K562 (cell line): Measurements from ENCODE around the gene DNAH17. TPM values are rescaled to one million over a fixed set of nuclear protein-coding genes. Genes with fewer than 3 reads are reported as not detected.
A peak's percentile ranks its signal among the peaks of the same experiment; 100 is the strongest.

Experiments
- ARID2 ChIP-seq: fragments of 450-650 bp; IDR thresholded peaks from 2 replicates; pipeline ENCODE4 v1.6.1; 2017; ENCODE audit warnings: antibody characterized with exemption, mild to moderate bottlenecking
- FIP1L1 ChIP-seq: fragments of 200-400 bp; formaldehyde crosslinking; IDR thresholded peaks from 2 replicates; pipeline ENCODE4 v1.6.1; 2018; ENCODE audit warnings: mild to moderate bottlenecking, low read depth, low read length; ENCODE audit not compliant: poor library complexity, severe bottlenecking
- KLF10 ChIP-seq: fragments of 250-450 bp; sonication (Bioruptor Pico); IDR thresholded peaks from 2 replicates; pipeline ENCODE4 v1.6.1; 2021; ENCODE audit warnings: matching md5 sums
- SIN3B ChIP-seq: fragments of 450-650 bp; IDR thresholded peaks from 2 replicates; pipeline ENCODE4 v1.6.1; 2017; ENCODE audit warnings: low read depth, mild to moderate bottlenecking, moderate library complexity
- ZKSCAN1 ChIP-seq: fragments of 150-350 bp; IDR thresholded peaks from 2 replicates; pipeline ENCODE4 v1.6.1; 2016; ENCODE audit warnings: low read depth, low read length
- polyA plus RNA-seq, 8 experiments: library from polyadenylated mRNA; depleted of rRNA in 4 of 8; stranded (reverse) in 5 of 8; unstranded in 3 of 8; fragments of >200 nt; fragmentation: Nextera tagmentation in 2 of 8; fragmentation: Illumina TruSeq in 1 of 8; extraction: Ambion mirVana in 2 of 8; extraction: Trizol in 1 of 8; gene quantifications; 2 replicates each; pipeline versions ENCODE4 v1.2.1 to v1.2.3, GENCODE V29; 2011 to 2014; ENCODE audit warnings: inconsistent platforms in 1 of 8, missing spikeins in 1 of 8
- total RNA-seq, 7 experiments: library from RNA; depleted of rRNA in 6 of 7; stranded (reverse); fragments of >200 nt in 6 of 7; fragmentation: Illumina TruSeq in 2 of 7; extraction: Trizol in 2 of 7; gene quantifications; 2 replicates each; pipeline versions ENCODE4 v1.2.1 to v1.2.3, GENCODE V29; 2011 to 2021; ENCODE audit warnings: low replicate concordance in 1 of 7
- TF ChIP-seq, protein P1 (sequence below): fragments of 250-450 bp; sonication (Bioruptor Pico); IDR thresholded peaks from 2 replicates; pipeline ENCODE4 v1.6.1; 2021; ENCODE audit warnings: mild to moderate bottlenecking
- TF ChIP-seq, protein P2 (sequence below): fragments of 450-650 bp; formaldehyde crosslinking; IDR thresholded peaks from 2 replicates; pipeline ENCODE4 v1.4.0; 2020; ENCODE audit warnings: mild to moderate bottlenecking, moderate library complexity
- TF ChIP-seq, protein P3 (sequence below), 2 experiments: fragments of 150-350 bp in 1 of 2; IDR thresholded peaks; 2 replicates each; pipeline ENCODE4 v1.6.1; 2012 to 2016; ENCODE audit warnings: low read depth in 2 of 2, low read length in 2 of 2, mild to moderate bottlenecking in 1 of 2, moderate library complexity in 1 of 2
- TF ChIP-seq, protein P4 (sequence below): fragments of 200-600 bp; sonication (generic); IDR thresholded peaks from one replicate; pipeline ENCODE4 v1.6.1; 2012; ENCODE audit warnings: mild to moderate bottlenecking, low read depth, low read length, inconsistent platforms

DNAH17 gene
- total and polyA plus RNA-seq, 9 of the 15 experiments (the other 6 are each of a cell fraction or from before 2014, with no cell fraction given): under 0.01 to 0.06 (median 0.03) TPM; not detected in 5

DNA sequence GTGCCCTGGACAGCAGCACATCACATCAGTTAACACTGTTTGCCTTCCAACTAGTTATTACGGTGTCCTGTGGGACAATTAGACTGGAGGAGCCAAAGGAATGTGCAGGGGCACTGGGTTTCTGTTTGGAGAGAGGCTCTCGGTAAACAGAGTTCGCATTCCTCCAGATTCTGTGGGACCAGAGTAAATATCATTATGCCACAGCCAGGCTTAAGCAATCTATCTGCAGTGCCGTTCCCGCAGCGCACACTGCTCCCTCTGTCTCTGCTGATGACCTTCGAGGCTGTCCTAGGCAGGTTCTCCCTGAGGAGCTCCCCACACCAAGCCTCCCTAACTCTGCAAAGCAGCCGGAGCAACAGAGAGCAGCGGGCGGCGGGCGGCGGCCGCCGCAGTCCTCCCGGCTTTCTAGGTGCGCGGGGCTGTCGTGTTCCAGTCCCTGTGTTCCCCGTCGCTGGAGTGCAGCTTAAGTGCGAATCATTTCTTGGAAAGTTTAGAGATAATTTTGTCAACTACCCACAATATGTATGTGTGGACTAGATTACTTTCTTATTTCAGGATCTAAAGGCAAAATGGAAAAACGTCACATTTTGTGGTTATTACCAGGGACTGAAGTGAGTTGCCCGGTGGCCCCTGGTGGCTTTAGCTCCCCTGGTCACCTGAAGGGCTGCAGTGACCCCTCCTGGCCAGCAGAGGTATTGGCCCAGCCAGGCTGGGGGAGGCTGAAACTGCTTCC lies 155.5 kb downstream of the DNAH17 start (continued):
- TF ChIP-seq, protein P1, sequence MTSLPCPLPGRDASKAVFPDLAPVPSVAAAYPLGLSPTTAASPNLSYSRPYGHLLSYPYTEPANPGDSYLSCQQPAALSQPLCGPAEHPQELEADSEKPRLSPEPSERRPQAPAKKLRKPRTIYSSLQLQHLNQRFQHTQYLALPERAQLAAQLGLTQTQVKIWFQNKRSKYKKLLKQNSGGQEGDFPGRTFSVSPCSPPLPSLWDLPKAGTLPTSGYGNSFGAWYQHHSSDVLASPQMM (CRISPR knock-in tag): no peak
- TF ChIP-seq SIN3B: peak; percentile 24; the same call in 1 of the 2 replicates
- TF ChIP-seq, protein P2, sequence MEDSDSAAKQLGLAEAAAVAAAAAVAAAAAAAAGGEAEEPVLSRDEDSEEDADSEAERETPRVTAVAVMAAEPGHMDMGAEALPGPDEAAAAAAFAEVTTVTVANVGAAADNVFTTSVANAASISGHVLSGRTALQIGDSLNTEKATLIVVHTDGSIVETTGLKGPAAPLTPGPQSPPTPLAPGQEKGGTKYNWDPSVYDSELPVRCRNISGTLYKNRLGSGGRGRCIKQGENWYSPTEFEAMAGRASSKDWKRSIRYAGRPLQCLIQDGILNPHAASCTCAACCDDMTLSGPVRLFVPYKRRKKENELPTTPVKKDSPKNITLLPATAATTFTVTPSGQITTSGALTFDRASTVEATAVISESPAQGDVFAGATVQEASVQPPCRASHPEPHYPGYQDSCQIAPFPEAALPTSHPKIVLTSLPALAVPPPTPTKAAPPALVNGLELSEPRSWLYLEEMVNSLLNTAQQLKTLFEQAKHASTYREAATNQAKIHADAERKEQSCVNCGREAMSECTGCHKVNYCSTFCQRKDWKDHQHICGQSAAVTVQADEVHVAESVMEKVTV (CRISPR knock-in tag): peak; percentile 92
- TF ChIP-seq KLF10 (CRISPR knock-in tag): no peak
- no peak for TF ChIP-seq FIP1L1
- no peak for TF ChIP-seq ZKSCAN1
- TF ChIP-seq, protein P3, sequence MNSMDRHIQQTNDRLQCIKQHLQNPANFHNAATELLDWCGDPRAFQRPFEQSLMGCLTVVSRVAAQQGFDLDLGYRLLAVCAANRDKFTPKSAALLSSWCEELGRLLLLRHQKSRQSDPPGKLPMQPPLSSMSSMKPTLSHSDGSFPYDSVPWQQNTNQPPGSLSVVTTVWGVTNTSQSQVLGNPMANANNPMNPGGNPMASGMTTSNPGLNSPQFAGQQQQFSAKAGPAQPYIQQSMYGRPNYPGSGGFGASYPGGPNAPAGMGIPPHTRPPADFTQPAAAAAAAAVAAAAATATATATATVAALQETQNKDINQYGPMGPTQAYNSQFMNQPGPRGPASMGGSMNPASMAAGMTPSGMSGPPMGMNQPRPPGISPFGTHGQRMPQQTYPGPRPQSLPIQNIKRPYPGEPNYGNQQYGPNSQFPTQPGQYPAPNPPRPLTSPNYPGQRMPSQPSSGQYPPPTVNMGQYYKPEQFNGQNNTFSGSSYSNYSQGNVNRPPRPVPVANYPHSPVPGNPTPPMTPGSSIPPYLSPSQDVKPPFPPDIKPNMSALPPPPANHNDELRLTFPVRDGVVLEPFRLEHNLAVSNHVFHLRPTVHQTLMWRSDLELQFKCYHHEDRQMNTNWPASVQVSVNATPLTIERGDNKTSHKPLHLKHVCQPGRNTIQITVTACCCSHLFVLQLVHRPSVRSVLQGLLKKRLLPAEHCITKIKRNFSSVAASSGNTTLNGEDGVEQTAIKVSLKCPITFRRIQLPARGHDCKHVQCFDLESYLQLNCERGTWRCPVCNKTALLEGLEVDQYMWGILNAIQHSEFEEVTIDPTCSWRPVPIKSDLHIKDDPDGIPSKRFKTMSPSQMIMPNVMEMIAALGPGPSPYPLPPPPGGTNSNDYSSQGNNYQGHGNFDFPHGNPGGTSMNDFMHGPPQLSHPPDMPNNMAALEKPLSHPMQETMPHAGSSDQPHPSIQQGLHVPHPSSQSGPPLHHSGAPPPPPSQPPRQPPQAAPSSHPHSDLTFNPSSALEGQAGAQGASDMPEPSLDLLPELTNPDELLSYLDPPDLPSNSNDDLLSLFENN (IDR thresholded peaks at IDR 0.05; ENCODE audit: low read depth in 2 of 2, low read length in 2 of 2): 0 out of 4 replicates have a peak, but pooled peaks of 1 of the 2 experiments have one; percentile 57
- TF ChIP-seq ARID2: peak; percentile 63; the same call in 1 of the 2 replicates
- TF ChIP-seq, protein P4, sequence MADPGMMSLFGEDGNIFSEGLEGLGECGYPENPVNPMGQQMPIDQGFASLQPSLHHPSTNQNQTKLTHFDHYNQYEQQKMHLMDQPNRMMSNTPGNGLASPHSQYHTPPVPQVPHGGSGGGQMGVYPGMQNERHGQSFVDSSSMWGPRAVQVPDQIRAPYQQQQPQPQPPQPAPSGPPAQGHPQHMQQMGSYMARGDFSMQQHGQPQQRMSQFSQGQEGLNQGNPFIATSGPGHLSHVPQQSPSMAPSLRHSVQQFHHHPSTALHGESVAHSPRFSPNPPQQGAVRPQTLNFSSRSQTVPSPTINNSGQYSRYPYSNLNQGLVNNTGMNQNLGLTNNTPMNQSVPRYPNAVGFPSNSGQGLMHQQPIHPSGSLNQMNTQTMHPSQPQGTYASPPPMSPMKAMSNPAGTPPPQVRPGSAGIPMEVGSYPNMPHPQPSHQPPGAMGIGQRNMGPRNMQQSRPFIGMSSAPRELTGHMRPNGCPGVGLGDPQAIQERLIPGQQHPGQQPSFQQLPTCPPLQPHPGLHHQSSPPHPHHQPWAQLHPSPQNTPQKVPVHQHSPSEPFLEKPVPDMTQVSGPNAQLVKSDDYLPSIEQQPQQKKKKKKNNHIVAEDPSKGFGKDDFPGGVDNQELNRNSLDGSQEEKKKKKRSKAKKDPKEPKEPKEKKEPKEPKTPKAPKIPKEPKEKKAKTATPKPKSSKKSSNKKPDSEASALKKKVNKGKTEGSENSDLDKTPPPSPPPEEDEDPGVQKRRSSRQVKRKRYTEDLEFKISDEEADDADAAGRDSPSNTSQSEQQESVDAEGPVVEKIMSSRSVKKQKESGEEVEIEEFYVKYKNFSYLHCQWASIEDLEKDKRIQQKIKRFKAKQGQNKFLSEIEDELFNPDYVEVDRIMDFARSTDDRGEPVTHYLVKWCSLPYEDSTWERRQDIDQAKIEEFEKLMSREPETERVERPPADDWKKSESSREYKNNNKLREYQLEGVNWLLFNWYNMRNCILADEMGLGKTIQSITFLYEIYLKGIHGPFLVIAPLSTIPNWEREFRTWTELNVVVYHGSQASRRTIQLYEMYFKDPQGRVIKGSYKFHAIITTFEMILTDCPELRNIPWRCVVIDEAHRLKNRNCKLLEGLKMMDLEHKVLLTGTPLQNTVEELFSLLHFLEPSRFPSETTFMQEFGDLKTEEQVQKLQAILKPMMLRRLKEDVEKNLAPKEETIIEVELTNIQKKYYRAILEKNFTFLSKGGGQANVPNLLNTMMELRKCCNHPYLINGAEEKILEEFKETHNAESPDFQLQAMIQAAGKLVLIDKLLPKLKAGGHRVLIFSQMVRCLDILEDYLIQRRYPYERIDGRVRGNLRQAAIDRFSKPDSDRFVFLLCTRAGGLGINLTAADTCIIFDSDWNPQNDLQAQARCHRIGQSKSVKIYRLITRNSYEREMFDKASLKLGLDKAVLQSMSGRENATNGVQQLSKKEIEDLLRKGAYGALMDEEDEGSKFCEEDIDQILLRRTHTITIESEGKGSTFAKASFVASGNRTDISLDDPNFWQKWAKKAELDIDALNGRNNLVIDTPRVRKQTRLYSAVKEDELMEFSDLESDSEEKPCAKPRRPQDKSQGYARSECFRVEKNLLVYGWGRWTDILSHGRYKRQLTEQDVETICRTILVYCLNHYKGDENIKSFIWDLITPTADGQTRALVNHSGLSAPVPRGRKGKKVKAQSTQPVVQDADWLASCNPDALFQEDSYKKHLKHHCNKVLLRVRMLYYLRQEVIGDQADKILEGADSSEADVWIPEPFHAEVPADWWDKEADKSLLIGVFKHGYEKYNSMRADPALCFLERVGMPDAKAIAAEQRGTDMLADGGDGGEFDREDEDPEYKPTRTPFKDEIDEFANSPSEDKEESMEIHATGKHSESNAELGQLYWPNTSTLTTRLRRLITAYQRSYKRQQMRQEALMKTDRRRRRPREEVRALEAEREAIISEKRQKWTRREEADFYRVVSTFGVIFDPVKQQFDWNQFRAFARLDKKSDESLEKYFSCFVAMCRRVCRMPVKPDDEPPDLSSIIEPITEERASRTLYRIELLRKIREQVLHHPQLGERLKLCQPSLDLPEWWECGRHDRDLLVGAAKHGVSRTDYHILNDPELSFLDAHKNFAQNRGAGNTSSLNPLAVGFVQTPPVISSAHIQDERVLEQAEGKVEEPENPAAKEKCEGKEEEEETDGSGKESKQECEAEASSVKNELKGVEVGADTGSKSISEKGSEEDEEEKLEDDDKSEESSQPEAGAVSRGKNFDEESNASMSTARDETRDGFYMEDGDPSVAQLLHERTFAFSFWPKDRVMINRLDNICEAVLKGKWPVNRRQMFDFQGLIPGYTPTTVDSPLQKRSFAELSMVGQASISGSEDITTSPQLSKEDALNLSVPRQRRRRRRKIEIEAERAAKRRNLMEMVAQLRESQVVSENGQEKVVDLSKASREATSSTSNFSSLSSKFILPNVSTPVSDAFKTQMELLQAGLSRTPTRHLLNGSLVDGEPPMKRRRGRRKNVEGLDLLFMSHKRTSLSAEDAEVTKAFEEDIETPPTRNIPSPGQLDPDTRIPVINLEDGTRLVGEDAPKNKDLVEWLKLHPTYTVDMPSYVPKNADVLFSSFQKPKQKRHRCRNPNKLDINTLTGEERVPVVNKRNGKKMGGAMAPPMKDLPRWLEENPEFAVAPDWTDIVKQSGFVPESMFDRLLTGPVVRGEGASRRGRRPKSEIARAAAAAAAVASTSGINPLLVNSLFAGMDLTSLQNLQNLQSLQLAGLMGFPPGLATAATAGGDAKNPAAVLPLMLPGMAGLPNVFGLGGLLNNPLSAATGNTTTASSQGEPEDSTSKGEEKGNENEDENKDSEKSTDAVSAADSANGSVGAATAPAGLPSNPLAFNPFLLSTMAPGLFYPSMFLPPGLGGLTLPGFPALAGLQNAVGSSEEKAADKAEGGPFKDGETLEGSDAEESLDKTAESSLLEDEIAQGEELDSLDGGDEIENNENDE: no peak
